IMR-90 (cell line): ENCODE results near the gene KBTBD7.

Source experiments
- BHLHE40 ChIP-seq: fragments of 150-350 bp; IDR thresholded peaks from 2 replicates; pipeline ENCODE4 v1.6.1; 2016; ENCODE audit warnings: mild to moderate bottlenecking, low read depth, low read length
- CEBPB ChIP-seq: IDR thresholded peaks from 2 replicates; pipeline ENCODE4 v1.6.1; 2012; ENCODE audit warnings: low read depth, low read length, improper control_type of control experiment
- CHD1 ChIP-seq: IDR thresholded peaks from 2 replicates; pipeline ENCODE4 v1.6.1; 2012; ENCODE audit warnings: low read depth, low read length, improper control_type of control experiment
- CTCF ChIP-seq: conservative IDR thresholded peaks from 2 replicates; pipeline ENCODE4 v1.5.1; 2012; ENCODE audit warnings: mild to moderate bottlenecking, low read depth, low read length, improper control_type of control experiment
- ELK1 ChIP-seq: fragments of 150-350 bp; IDR thresholded peaks from 2 replicates; pipeline ENCODE4 v1.6.1; 2016; ENCODE audit warnings: low read depth, mild to moderate bottlenecking, low read length, moderate library complexity, borderline replicate concordance
- FOS ChIP-seq: fragments of 150-350 bp; IDR thresholded peaks from 2 replicates; pipeline ENCODE4 v1.6.1; 2016; ENCODE audit warnings: low read depth, low read length
- MAFK ChIP-seq: IDR thresholded peaks from 2 replicates; pipeline ENCODE4 v1.6.1; 2012; ENCODE audit warnings: low read depth, low read length, improper control_type of control experiment
- MAZ ChIP-seq: IDR thresholded peaks from 2 replicates; pipeline ENCODE4 v1.6.1; 2012; ENCODE audit warnings: low read depth, mild to moderate bottlenecking, low read length, improper control_type of control experiment, moderate library complexity, borderline replicate concordance
- MXI1 ChIP-seq: IDR thresholded peaks from 2 replicates; pipeline ENCODE4 v1.6.1; 2012; ENCODE audit warnings: low read depth, mild to moderate bottlenecking, low read length, moderate library complexity, borderline replicate concordance
- POLR2A ChIP-seq: IDR thresholded peaks from 2 replicates; pipeline ENCODE4 v1.6.1; 2012; ENCODE audit warnings: mild to moderate bottlenecking, low read depth, low read length
- RAD21 ChIP-seq: IDR thresholded peaks from 2 replicates; pipeline ENCODE4 v1.6.1; 2012; ENCODE audit warnings: low read length, improper control_type of control experiment
- RFX5 ChIP-seq: IDR thresholded peaks from 2 replicates; pipeline ENCODE4 v1.8.0; 2012; ENCODE audit warnings: low read depth, mild to moderate bottlenecking, low read length, moderate library complexity
- SMC3 ChIP-seq: fragments of 150-350 bp; IDR thresholded peaks from 2 replicates; pipeline ENCODE4 v1.6.1; 2016; ENCODE audit warnings: low read depth, mild to moderate bottlenecking, antibody characterized with exemption, low read length, moderate library complexity
- USF2 ChIP-seq: fragments of 150-350 bp; IDR thresholded peaks from 2 replicates; pipeline ENCODE4 v1.6.1; 2017; ENCODE audit warnings: mild to moderate bottlenecking, antibody characterized with exemption, low read length, low read depth

GRCh38 chr13:41211062-41211461, 16.7 kb upstream of the KBTBD7 start:
- TF ChIP-seq CTCF (no peak), POLR2A (no peak), RFX5 (no peak), RAD21 (no peak), MXI1 (no peak), ELK1 (no peak), FOS (no peak), MAFK (no peak), SMC3 (no peak), MAZ (no peak), USF2 (no peak), CEBPB (no peak), BHLHE40 (no peak), CHD1 (no peak)
